ENCODE results near the gene NRCAM.
A peak's percentile ranks its signal among the peaks of the same experiment; 100 is the strongest.

Gene NRCAM

GRCh38 chr7:108291791-108292440, 164.3 kb downstream of the NRCAM start:
- ChIA-PET CTCF (no interaction called here), POLR2A (no interaction called here)
- TF ChIP-seq MZF1 (tag by site-specific recombination; IDR thresholded peaks at IDR 0.05; ENCODE audit: borderline replicate concordance), result no peak
- TF ChIP-seq ZNF311 (tag by site-specific recombination; IDR thresholded peaks at IDR 0.05; ENCODE audit: borderline replicate concordance), result no peak
- TF ChIP-seq ZNF404 (tag by site-specific recombination; IDR thresholded peaks at IDR 0.05), result no peak
- TF ChIP-seq ZNF16 (tag by site-specific recombination; IDR thresholded peaks at IDR 0.05; ENCODE audit: low read depth), result no peak
- no peak for TF ChIP-seq HOXC10 (CRISPR knock-in tag; IDR thresholded peaks at IDR 0.05)
- peak; percentile 42 for TF ChIP-seq ZBTB20 (tag by site-specific recombination; IDR thresholded peaks at IDR 0.05)
- TF ChIP-seq ZBTB26 (tag by site-specific recombination; optimal IDR thresholded peaks at IDR 0.05), result no peak
- no peak for TF ChIP-seq ZNF175 (tag by site-specific recombination; IDR thresholded peaks at IDR 0.05)
- H3K9me3 ChIP-seq (ENCODE audit: control insufficient read depth, insufficient read depth, low read depth, low read length), result no peaks in the 10 kb centered on the region
- no peaks in the 10 kb centered on the region for H3K36me3 ChIP-seq (ENCODE audit: control insufficient read depth in 2 of 2, insufficient read depth in 1 of 2, low read length in 2 of 2)
- H3K4me1 ChIP-seq (ENCODE audit: control insufficient read depth, insufficient read depth, low read length), result peaks cover 9% of the 10 kb centered on the region; the same call in 1 of the 2 replicates
- no peak overlapping the region for H3K4me3 ChIP-seq (ENCODE audit: low read depth, low read length)
- H3K27ac ChIP-seq (ENCODE audit: extremely low read depth, low read depth, low read length), result no peak overlapping the region

GRCh38 chr7:108291152-108291508, 165.1 kb downstream of the NRCAM start:
- TF ChIP-seq ZNF473 (tag by site-specific recombination; IDR thresholded peaks at IDR 0.05) (no peak), EGR2 (tag by site-specific recombination; IDR thresholded peaks at IDR 0.05; ENCODE audit: low read depth) (no peak), ZNF747 (tag by site-specific recombination; IDR thresholded peaks at IDR 0.05) (no peak), ZNF560 (tag by site-specific recombination; IDR thresholded peaks at IDR 0.05; ENCODE audit: borderline replicate concordance) (no peak), ZNF571 (tag by site-specific recombination; IDR thresholded peaks at IDR 0.05) (no peak), BCL11A (tag by site-specific recombination; IDR thresholded peaks at IDR 0.05; ENCODE audit: low read depth) (no peak), ZNF837 (tag by site-specific recombination; IDR thresholded peaks at IDR 0.05) (no peak), ZNF266 (tag by site-specific recombination; IDR thresholded peaks at IDR 0.05; ENCODE audit: low read depth) (no peak), GLI4 (tag by site-specific recombination; IDR thresholded peaks at IDR 0.05) (no peak), ZEB2 (tag by site-specific recombination; IDR thresholded peaks at IDR 0.05) (no peak), ZNF561 (tag by site-specific recombination; IDR thresholded peaks at IDR 0.05; ENCODE audit: borderline replicate concordance) (no peak), IKZF3 (tag by site-specific recombination; IDR thresholded peaks at IDR 0.05) (no peak), ZNF449 (tag by site-specific recombination; IDR thresholded peaks at IDR 0.05) (no peak), SP3 (tag by site-specific recombination; IDR thresholded peaks at IDR 0.05) (no peak), ZNF248 (tag by site-specific recombination; IDR thresholded peaks at IDR 0.05) (no peak)
- ChIA-PET CTCF (no interaction called here), POLR2A (no interaction called here)
- Histone ChIP-seq H3K36me3 (ENCODE audit: control insufficient read depth in 2 of 2, insufficient read depth in 1 of 2, low read length in 2 of 2) (no peaks in the 10 kb centered on the region), H3K4me3 (ENCODE audit: low read depth, low read length) (no peak overlapping the region), H3K9me3 (ENCODE audit: control insufficient read depth, insufficient read depth, low read depth, low read length) (no peaks in the 10 kb centered on the region), H3K27ac (ENCODE audit: extremely low read depth, low read depth, low read length) (no peak overlapping the region), H3K4me1 (ENCODE audit: control insufficient read depth, insufficient read depth, low read length) (peaks cover 9% of the 10 kb centered on the region; the same call in 1 of the 2 replicates)
